Measurements from ENCODE around the gene NEIL3. TPM values are rescaled to one million over a fixed set of nuclear protein-coding genes. Genes with fewer than 3 reads are reported as not detected.

The NEIL3 gene
- total RNA-seq, 1 experiment from 2014 or later = 18.1 TPM

GRCh38 chr4:177391953-177392352 is 82.3 kb downstream of the NEIL3 start (continued):
- TF ChIP-seq ELF1 (IDR thresholded peaks at IDR 0.05; ENCODE audit: borderline replicate concordance, low read depth) (no peak), SRF (IDR thresholded peaks at IDR 0.05; ENCODE audit: low read depth) (no peak), RAD21 (IDR thresholded peaks at IDR 0.05; ENCODE audit: low read depth) (no peak), ZFX (IDR thresholded peaks at IDR 0.05) (no peak), SP1 (IDR thresholded peaks at IDR 0.05; ENCODE audit: low read depth) (no peak), SIN3A (IDR thresholded peaks at IDR 0.05; ENCODE audit: low read depth) (no peak), YY1 (IDR thresholded peaks at IDR 0.05; ENCODE audit: extremely low read depth, insufficient replicate concordance, low read depth, low read length) (no peak), EZH2phosphoT487 (IDR thresholded peaks at IDR 0.05; ENCODE audit: borderline replicate concordance) (no peak), ZBTB33 (IDR thresholded peaks at IDR 0.05; ENCODE audit: extremely low read depth, insufficient replicate concordance, low read length) (no peak), POLR2A (IDR thresholded peaks at IDR 0.05; ENCODE audit: borderline replicate concordance, extremely low read depth, insufficient read depth, insufficient read length) (no peak)

- Histone ChIP-seq H3K27ac (ENCODE audit: low read depth, low read length) (no peak overlapping the region), H3K36me3 (ENCODE audit: control insufficient read depth in 1 of 2, insufficient read depth in 2 of 2, low read length in 2 of 2) (no peaks in the 10 kb centered on the region), H3K4me1 (ENCODE audit: control insufficient read depth in 1 of 2, insufficient read depth in 2 of 2, low read length in 2 of 2) (no peaks in the 10 kb centered on the region), H3K4me2 (ENCODE audit: low read length) (no peak overlapping the region), H2AFZ (ENCODE audit: low read depth, low read length, poor library complexity, severe bottlenecking) (no peak overlapping the region), H3K9ac (ENCODE audit: low read length) (no peak overlapping the region), H3K27me3 (ENCODE audit: insufficient read depth, low read length) (no peaks in the 10 kb centered on the region), H3K9me2 (ENCODE audit: insufficient read depth) (no peaks in the 10 kb centered on the region), H3K4me3 (replicated peaks in 1 of 2; ENCODE audit: low read depth in 1 of 2, low read length in 2 of 2) (no peak overlapping the region), H4K20me1 (ENCODE audit: insufficient read depth) (no peaks in the 10 kb centered on the region), H3K79me2 (ENCODE audit: insufficient read depth, low read length) (no peaks in the 10 kb centered on the region), H3K9me3 (ENCODE audit: control insufficient read depth in 1 of 2, insufficient read depth in 1 of 2, low read depth in 1 of 2, low read length in 2 of 2) (no peaks in the 10 kb centered on the region)
- RAD21 ChIA-PET (ENCODE audit: low non-redundant PET in 1 of 2, low total read pairs in 2 of 2, uncharacterized antibody in 2 of 2, unreplicated experiment in 2 of 2) = no interaction called here
- CTCF ChIA-PET = no interaction called here
- POLR2A ChIA-PET = no interaction called here
- no peak for DNase-seq (ENCODE audit: low read depth, low spot score)
- ATAC-seq = no peak
- no peak for TF ChIP-seq JUND (IDR thresholded peaks at IDR 0.05)
- TF ChIP-seq SRF (IDR thresholded peaks at IDR 0.05; ENCODE audit: low read depth) = no peak
- no peak for TF ChIP-seq MAX (IDR thresholded peaks at IDR 0.05)
- no peak for TF ChIP-seq ATF3 (IDR thresholded peaks at IDR 0.05)
- no TSS peak for BruUV-seq (replicated peaks)
- intact Hi-C loops (cut with micrococcal nuclease) = no loop called here
Observed at GRCh38 chr4:177393236-177393635, 83.6 kb downstream of the NEIL3 start.

All from HCT116 (cell line).